SK-N-SH (cell line): ENCODE results near the gene ENTPD2. TPM values are rescaled to one million over a fixed set of nuclear protein-coding genes. Genes with fewer than 3 reads are reported as not detected.

Experiments
- CTCF ChIA-PET: fragments of 300-600, 350-600 bp; formaldehyde crosslinking; extraction: SDS; loops from one replicate; lab custom pipeline; 2021; lab: Yijun Ruan, JAX
- POLR2A ChIA-PET: fragments of 350-600 bp; sonication (Branson Sonifier 250); formaldehyde crosslinking; extraction: SDS; loops from one replicate; lab custom pipeline; 2020; ENCODE audit warnings: antibody characterized with exemption, inconsistent platforms; lab: Yijun Ruan, JAX
- DNase-seq: peaks from one replicate; pipeline ENCODE4 v3.0.0; 2012
- H2AFZ ChIP-seq: fragments of 200-600 bp; sonication (generic); 2 replicates; pipeline ENCODE4 v1.8.1; 2016; ENCODE audit warnings: antibody characterized with exemption, mild to moderate bottlenecking, low read depth
- H3F3A ChIP-seq: fragments of 200-600 bp; sonication (generic); replicated peaks from 2 replicates; pipeline ENCODE3; 2016; ENCODE audit warnings: antibody characterized with exemption, mild to moderate bottlenecking; ENCODE audit not compliant: insufficient read depth
- H3K27ac ChIP-seq, 2 experiments: fragments of 200-500 bp in 1 of 2; fragments of 200-600 bp in 1 of 2; sonication (Bioruptor generic) in 1 of 2; sonication (generic), shearing (Covaris generic) in 1 of 2; 2 replicates each; pipeline versions ENCODE4 v1.5.1 to v1.6.1; 2014 to 2016; ENCODE audit warnings: low read depth in 2 of 2, inconsistent platforms in 1 of 2, low read length in 1 of 2, mild to moderate bottlenecking in 1 of 2, mixed read lengths in 1 of 2
- H3K27me3 ChIP-seq: fragments of 200-600 bp; sonication (generic), shearing (Covaris generic); 2 replicates; pipeline ENCODE4 v1.6.1; 2016; ENCODE audit warnings: mixed run types; ENCODE audit not compliant: insufficient read depth
- H3K36me3 ChIP-seq, 2 experiments: fragments of 200-500 bp in 1 of 2; fragments of 200-600 bp in 1 of 2; sonication (Bioruptor generic) in 1 of 2; sonication (generic) in 1 of 2; replicated peaks in 1 of 2; 2 replicates each; pipeline versions ENCODE3 to v1.5.1; 2014 to 2016; ENCODE audit warnings: low read length in 1 of 2, mild to moderate bottlenecking in 1 of 2; ENCODE audit not compliant: insufficient read depth in 2 of 2, control insufficient read depth in 1 of 2
- H3K4me1 ChIP-seq, 2 experiments: fragments of 200-500 bp in 1 of 2; fragments of 200-600 bp in 1 of 2; sonication (Bioruptor generic) in 1 of 2; sonication (generic), shearing (Covaris generic) in 1 of 2; 2 replicates each; pipeline versions ENCODE4 v1.5.1 to v1.6.1; 2014 to 2016; ENCODE audit warnings: low read depth in 1 of 2, low read length in 1 of 2, mixed run types in 1 of 2; ENCODE audit not compliant: insufficient read depth in 2 of 2, control insufficient read depth in 1 of 2
- H3K4me2 ChIP-seq: fragments of 200-600 bp; sonication (generic), shearing (Covaris generic); 2 replicates; pipeline ENCODE4 v1.6.1; 2017; ENCODE audit warnings: mixed run types
- H3K4me3 ChIP-seq, 2 experiments: fragments of 200-500 bp in 1 of 2; fragments of 200-600 bp in 1 of 2; sonication (Bioruptor generic) in 1 of 2; sonication (generic), shearing (Covaris generic) in 1 of 2; 2 replicates each; pipeline versions ENCODE4 v1.5.1 to v1.8.1; 2014 to 2016; ENCODE audit warnings: low read depth in 2 of 2, inconsistent platforms in 1 of 2, low read length in 1 of 2, mild to moderate bottlenecking in 1 of 2, mixed read lengths in 1 of 2, moderate library complexity in 1 of 2
- H3K79me2 ChIP-seq: fragments of 200-600 bp; sonication (generic); 2 replicates; pipeline ENCODE4 v1.8.1; 2017; ENCODE audit warnings: mild to moderate bottlenecking; ENCODE audit not compliant: insufficient read depth
- H3K9ac ChIP-seq: fragments of 200-600 bp; sonication (generic); 2 replicates; pipeline ENCODE4 v1.6.1; 2017; ENCODE audit warnings: mixed run types
- H3K9me2 ChIP-seq: fragments of 200-600 bp; sonication (generic); 2 replicates; pipeline ENCODE4 v1.6.1; 2017; ENCODE audit warnings: mixed run types
- H3K9me3 ChIP-seq: fragments of 200-600 bp; sonication (generic); 2 replicates; pipeline ENCODE4 v1.6.1; 2017; ENCODE audit warnings: mixed run types, mild to moderate bottlenecking, moderate library complexity
- H4K20me1 ChIP-seq: fragments of 200-600 bp; sonication (generic); 2 replicates; pipeline ENCODE4 v1.6.1; 2017; ENCODE audit warnings: mild to moderate bottlenecking, mixed run types; ENCODE audit not compliant: insufficient read depth
- CHD2 ChIP-seq: fragments of 150-350 bp; IDR thresholded peaks from 2 replicates; pipeline ENCODE4 v1.6.1; 2018; ENCODE audit warnings: low read length; ENCODE audit not compliant: partially characterized antibody
- CTCF ChIP-seq: fragments of 200-600 bp; sonication (generic); IDR thresholded peaks from 2 replicates; pipeline ENCODE4 v1.6.1; 2017; ENCODE audit warnings: antibody characterized with exemption, mild to moderate bottlenecking, moderate library complexity
- ELF1 ChIP-seq: IDR thresholded peaks from 2 replicates; pipeline ENCODE4 v1.4.0; 2012
- FOSL2 ChIP-seq: IDR thresholded peaks from 2 replicates; pipeline ENCODE4 v1.4.0; 2012; ENCODE audit warnings: low read depth, mild to moderate bottlenecking, moderate library complexity, borderline replicate concordance
- FOXM1 ChIP-seq: IDR thresholded peaks from 2 replicates; pipeline ENCODE4 v1.4.0; 2012; ENCODE audit warnings: low read depth, mild to moderate bottlenecking
- GABPA ChIP-seq: IDR thresholded peaks from 2 replicates; pipeline ENCODE4 v1.4.0; 2012; ENCODE audit warnings: low read depth, mild to moderate bottlenecking
- IRF3 ChIP-seq: fragments of 150-350 bp; IDR thresholded peaks from 2 replicates; pipeline ENCODE4 v1.6.1; 2016; ENCODE audit warnings: mild to moderate bottlenecking, low read depth, low read length
- MEF2A ChIP-seq: IDR thresholded peaks from 2 replicates; pipeline ENCODE4 v1.4.0; 2012; ENCODE audit warnings: low read depth, borderline replicate concordance
- NFIC ChIP-seq: IDR thresholded peaks from 2 replicates; pipeline ENCODE4 v1.4.0; 2012; ENCODE audit warnings: borderline replicate concordance
- PBX3 ChIP-seq: IDR thresholded peaks from 2 replicates; pipeline ENCODE4; 2012
- RCOR1 ChIP-seq: fragments of 150-350 bp; IDR thresholded peaks from 2 replicates; pipeline ENCODE4 v1.6.1; 2017; ENCODE audit warnings: antibody characterized with exemption, low read length
- RXRA ChIP-seq: IDR thresholded peaks from 2 replicates; pipeline ENCODE4 v1.4.0; 2012; ENCODE audit warnings: low read depth, mild to moderate bottlenecking, borderline replicate concordance
- SIN3A ChIP-seq: IDR thresholded peaks from 2 replicates; pipeline ENCODE4 v1.6.1; 2012; ENCODE audit warnings: low read depth, mild to moderate bottlenecking, low read length, moderate library complexity, borderline replicate concordance
- TEAD4 ChIP-seq: IDR thresholded peaks from 2 replicates; pipeline ENCODE4 v1.4.0; 2012; ENCODE audit warnings: mild to moderate bottlenecking, borderline replicate concordance; ENCODE audit not compliant: insufficient read depth
- WGBS: methylation state at CpG from one replicate; pipeline ENCODE4 v1.1.6; 2017; ENCODE audit warnings: low lambda C conversion rate; 5-methylcytosine and 5-hydroxymethylcytosine counted together
- polyA plus RNA-seq, 3 experiments: library from polyadenylated mRNA; depleted of rRNA; stranded (reverse); fragments of >200 nt; gene quantifications; 2 replicates each; pipeline ENCODE4 v1.2.3, GENCODE V29; 2012
- TF ChIP-seq, protein P1 (sequence below): IDR thresholded peaks from 2 replicates; pipeline ENCODE4 v1.6.1; 2012; ENCODE audit warnings: mild to moderate bottlenecking, low read depth, low read length, moderate library complexity

Gene ENTPD2
- polyA plus RNA-seq, 1 of the 3 experiments (the other 2 are of a cell fraction) = not detected

- Histone ChIP-seq H3K27ac (no peak overlapping the region), H3K4me3 (peak overlapping the region; percentile 57 to 60), H3K4me2 (peak overlapping the region; percentile 87), H3K36me3 (peaks cover 3 to 8% of the 10 kb centered on the region in 2 experiments), H3F3A (peaks cover 11% of the 10 kb centered on the region), H2AFZ (peak overlapping the region; percentile 59; the same call in 1 of the 2 replicates), H3K4me1 (peaks cover 0 to 9% of the 10 kb centered on the region in 2 experiments; a peak in 1 of 4 replicates), H3K79me2 (no peaks in the 10 kb centered on the region), H3K9me3 (no peaks in the 10 kb centered on the region), H3K9ac (peak overlapping the region; percentile 46; the same call in 1 of the 2 replicates), H4K20me1 (no peaks in the 10 kb centered on the region), H3K9me2 (no peaks in the 10 kb centered on the region), H3K27me3 (no peaks in the 10 kb centered on the region)
- ChIA-PET CTCF (interaction anchor here (0.9 to 3.5 kb wide), 8 partner anchors 10 to 161 kb away, joined by 3 to 18 read pairs (median 10); partner anchors contain the start of genes ABCA2, NPDC1, RNF224 and TPRN), POLR2A (interaction anchor here (1.3 to 2.6 kb wide), 2 partner anchors 8 to 22 kb away, joined by 3 to 9 read pairs; no protein-coding TSS in a partner anchor)
- 45% methylated on average over 39 of the region's 76 CpGs for WGBS
- no peak for TF ChIP-seq GABPA
- TF ChIP-seq CTCF = no peak
- TF ChIP-seq PBX3 = no peak
- TF ChIP-seq RCOR1 = no peak
- TF ChIP-seq ELF1 = no peak
- no peak for TF ChIP-seq NFIC
- TF ChIP-seq RXRA = no peak
- TF ChIP-seq MEF2A = no peak
- no peak for TF ChIP-seq SIN3A
- TF ChIP-seq FOXM1 = no peak
- TF ChIP-seq TEAD4 = no peak
- no peak for TF ChIP-seq FOSL2
- TF ChIP-seq, protein P1, sequence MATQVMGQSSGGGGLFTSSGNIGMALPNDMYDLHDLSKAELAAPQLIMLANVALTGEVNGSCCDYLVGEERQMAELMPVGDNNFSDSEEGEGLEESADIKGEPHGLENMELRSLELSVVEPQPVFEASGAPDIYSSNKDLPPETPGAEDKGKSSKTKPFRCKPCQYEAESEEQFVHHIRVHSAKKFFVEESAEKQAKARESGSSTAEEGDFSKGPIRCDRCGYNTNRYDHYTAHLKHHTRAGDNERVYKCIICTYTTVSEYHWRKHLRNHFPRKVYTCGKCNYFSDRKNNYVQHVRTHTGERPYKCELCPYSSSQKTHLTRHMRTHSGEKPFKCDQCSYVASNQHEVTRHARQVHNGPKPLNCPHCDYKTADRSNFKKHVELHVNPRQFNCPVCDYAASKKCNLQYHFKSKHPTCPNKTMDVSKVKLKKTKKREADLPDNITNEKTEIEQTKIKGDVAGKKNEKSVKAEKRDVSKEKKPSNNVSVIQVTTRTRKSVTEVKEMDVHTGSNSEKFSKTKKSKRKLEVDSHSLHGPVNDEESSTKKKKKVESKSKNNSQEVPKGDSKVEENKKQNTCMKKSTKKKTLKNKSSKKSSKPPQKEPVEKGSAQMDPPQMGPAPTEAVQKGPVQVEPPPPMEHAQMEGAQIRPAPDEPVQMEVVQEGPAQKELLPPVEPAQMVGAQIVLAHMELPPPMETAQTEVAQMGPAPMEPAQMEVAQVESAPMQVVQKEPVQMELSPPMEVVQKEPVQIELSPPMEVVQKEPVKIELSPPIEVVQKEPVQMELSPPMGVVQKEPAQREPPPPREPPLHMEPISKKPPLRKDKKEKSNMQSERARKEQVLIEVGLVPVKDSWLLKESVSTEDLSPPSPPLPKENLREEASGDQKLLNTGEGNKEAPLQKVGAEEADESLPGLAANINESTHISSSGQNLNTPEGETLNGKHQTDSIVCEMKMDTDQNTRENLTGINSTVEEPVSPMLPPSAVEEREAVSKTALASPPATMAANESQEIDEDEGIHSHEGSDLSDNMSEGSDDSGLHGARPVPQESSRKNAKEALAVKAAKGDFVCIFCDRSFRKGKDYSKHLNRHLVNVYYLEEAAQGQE = no peak
- TF ChIP-seq CHD2 = no peak
- no peak for TF ChIP-seq IRF3
- peak; percentile 49 for DNase-seq
Observed at GRCh38 chr9:137077758-137078693, 24.2 kb upstream of the ENTPD2 start.
